Neural cell (in vitro differentiated cells): ENCODE results near the gene RELL2.

Source experiments
- EP300 ChIP-seq: fragments of 450-650 bp; conservative IDR thresholded peaks from 2 replicates; pipeline ENCODE4 v1.6.1; 2014; ENCODE audit warnings: antibody characterized with exemption, mild to moderate bottlenecking, moderate library complexity; ENCODE audit not compliant: poor library complexity, severe bottlenecking
- EZH2 ChIP-seq: fragments of 200-600, 300-800 bp; shearing (Covaris generic), sonication (generic); IDR thresholded peaks from 2 replicates; pipeline ENCODE4 v1.6.1; 2014; ENCODE audit warnings: antibody characterized with exemption, low read length, borderline replicate concordance, mild to moderate bottlenecking; ENCODE audit not compliant: insufficient read depth, poor library complexity, severe bottlenecking
- MXI1 ChIP-seq: fragments of 450-650 bp; conservative IDR thresholded peaks from 2 replicates; pipeline ENCODE4 v1.6.1; 2014; ENCODE audit warnings: antibody characterized with exemption, mild to moderate bottlenecking; ENCODE audit not compliant: poor library complexity, severe bottlenecking
- POLR2AphosphoS5 ChIP-seq: IDR thresholded peaks from 2 replicates; pipeline ENCODE4 v1.6.1; 2012
- RAD21 ChIP-seq: fragments of 450-650 bp; conservative IDR thresholded peaks from 2 replicates; pipeline ENCODE4 v1.6.1; 2014; ENCODE audit warnings: antibody characterized with exemption, mild to moderate bottlenecking, moderate library complexity
- SMC3 ChIP-seq: fragments of 450-650 bp; conservative IDR thresholded peaks from 2 replicates; pipeline ENCODE4 v1.6.1; 2014; ENCODE audit warnings: antibody characterized with exemption, mild to moderate bottlenecking, moderate library complexity; ENCODE audit not compliant: poor library complexity
- TAF1 ChIP-seq: IDR thresholded peaks from 2 replicates; pipeline ENCODE4 v1.6.1; 2012; ENCODE audit warnings: low read depth
- TF ChIP-seq, protein P1 (sequence below): fragments of 450-650 bp; IDR thresholded peaks from 2 replicates; pipeline ENCODE4 v1.5.1; 2014; ENCODE audit warnings: antibody characterized with exemption, mild to moderate bottlenecking, moderate library complexity; ENCODE audit not compliant: poor library complexity, severe bottlenecking
- TF ChIP-seq, protein P2 (sequence below): IDR thresholded peaks from 2 replicates; pipeline ENCODE4 v1.6.1; 2012; ENCODE audit warnings: borderline replicate concordance

DNA sequence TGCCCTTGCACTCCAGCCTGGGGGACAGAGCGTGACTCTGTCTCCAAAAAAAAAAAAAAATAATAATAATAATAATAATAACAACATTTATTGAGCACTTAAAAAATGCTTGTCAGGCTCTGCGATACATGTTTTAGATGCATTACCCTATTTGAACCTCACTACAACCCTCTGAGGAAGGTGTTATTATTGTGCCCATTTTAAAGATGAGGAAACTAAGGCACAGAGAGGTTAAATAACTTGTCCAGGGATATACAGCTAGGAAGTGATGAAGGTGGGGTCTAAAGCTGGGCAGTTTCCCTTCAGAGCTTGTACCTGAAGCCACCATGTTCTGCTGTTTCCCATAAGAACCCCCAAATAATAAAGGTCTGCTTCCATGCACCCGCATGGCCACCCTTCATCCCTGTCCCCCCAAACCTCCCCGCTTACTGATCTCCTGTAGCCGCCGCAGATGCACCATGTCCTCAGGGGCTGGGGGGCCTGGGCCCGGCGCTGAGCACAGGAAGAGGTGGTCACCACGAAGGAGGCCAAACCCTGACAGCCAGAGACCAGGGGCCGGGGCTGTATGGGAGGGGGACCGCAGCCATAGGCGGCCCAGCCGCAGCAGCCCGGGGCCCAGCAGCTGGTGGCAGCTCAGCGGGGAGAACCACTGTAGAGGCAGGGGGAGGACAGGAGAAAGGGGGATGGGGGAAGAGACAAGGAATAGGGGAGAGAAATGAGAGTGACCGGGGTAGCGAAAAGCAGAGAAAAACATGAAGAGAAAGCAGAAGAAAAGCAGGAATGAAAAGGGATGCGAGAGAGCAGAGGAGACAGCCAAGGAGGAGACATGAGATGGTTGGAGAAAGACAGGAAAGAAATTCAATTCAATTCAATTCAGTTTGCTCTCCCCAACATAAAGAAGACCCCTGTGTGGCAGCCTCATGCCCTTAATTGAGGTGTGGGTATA is 29.5 kb downstream of the RELL2 start:
- TF ChIP-seq, protein P1, sequence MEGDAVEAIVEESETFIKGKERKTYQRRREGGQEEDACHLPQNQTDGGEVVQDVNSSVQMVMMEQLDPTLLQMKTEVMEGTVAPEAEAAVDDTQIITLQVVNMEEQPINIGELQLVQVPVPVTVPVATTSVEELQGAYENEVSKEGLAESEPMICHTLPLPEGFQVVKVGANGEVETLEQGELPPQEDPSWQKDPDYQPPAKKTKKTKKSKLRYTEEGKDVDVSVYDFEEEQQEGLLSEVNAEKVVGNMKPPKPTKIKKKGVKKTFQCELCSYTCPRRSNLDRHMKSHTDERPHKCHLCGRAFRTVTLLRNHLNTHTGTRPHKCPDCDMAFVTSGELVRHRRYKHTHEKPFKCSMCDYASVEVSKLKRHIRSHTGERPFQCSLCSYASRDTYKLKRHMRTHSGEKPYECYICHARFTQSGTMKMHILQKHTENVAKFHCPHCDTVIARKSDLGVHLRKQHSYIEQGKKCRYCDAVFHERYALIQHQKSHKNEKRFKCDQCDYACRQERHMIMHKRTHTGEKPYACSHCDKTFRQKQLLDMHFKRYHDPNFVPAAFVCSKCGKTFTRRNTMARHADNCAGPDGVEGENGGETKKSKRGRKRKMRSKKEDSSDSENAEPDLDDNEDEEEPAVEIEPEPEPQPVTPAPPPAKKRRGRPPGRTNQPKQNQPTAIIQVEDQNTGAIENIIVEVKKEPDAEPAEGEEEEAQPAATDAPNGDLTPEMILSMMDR, result no peak
- TF ChIP-seq EP300 (no peak), MXI1 (no peak), POLR2AphosphoS5 (no peak), RAD21 (no peak), EZH2 (no peak), SMC3 (no peak), TAF1 (no peak)
- TF ChIP-seq, protein P2, sequence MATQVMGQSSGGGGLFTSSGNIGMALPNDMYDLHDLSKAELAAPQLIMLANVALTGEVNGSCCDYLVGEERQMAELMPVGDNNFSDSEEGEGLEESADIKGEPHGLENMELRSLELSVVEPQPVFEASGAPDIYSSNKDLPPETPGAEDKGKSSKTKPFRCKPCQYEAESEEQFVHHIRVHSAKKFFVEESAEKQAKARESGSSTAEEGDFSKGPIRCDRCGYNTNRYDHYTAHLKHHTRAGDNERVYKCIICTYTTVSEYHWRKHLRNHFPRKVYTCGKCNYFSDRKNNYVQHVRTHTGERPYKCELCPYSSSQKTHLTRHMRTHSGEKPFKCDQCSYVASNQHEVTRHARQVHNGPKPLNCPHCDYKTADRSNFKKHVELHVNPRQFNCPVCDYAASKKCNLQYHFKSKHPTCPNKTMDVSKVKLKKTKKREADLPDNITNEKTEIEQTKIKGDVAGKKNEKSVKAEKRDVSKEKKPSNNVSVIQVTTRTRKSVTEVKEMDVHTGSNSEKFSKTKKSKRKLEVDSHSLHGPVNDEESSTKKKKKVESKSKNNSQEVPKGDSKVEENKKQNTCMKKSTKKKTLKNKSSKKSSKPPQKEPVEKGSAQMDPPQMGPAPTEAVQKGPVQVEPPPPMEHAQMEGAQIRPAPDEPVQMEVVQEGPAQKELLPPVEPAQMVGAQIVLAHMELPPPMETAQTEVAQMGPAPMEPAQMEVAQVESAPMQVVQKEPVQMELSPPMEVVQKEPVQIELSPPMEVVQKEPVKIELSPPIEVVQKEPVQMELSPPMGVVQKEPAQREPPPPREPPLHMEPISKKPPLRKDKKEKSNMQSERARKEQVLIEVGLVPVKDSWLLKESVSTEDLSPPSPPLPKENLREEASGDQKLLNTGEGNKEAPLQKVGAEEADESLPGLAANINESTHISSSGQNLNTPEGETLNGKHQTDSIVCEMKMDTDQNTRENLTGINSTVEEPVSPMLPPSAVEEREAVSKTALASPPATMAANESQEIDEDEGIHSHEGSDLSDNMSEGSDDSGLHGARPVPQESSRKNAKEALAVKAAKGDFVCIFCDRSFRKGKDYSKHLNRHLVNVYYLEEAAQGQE, result no peak
